GM23248 (cell line): ENCODE measurements around the gene KLB. TPM values are rescaled to one million over a fixed set of nuclear protein-coding genes. Genes with fewer than 3 reads are reported as not detected.
"Not testable (repeated sequence)": the region's sequence is repeated elsewhere in the genome, so short reads cannot be mapped to it uniquely, and the experiment has no call there.

Source experiments
- DNase-seq: peaks from one replicate; pipeline ENCODE4 v3.0.0-alpha.2; 2015
- H2AFZ ChIP-seq: fragments of 200-600 bp; sonication (generic); 2 replicates; pipeline ENCODE4 v1.6.1; 2016; ENCODE audit warnings: antibody characterized with exemption
- H3F3A ChIP-seq: fragments of 200-600 bp; sonication (generic); 2 replicates; pipeline ENCODE4 v1.6.1; 2016; ENCODE audit warnings: mild to moderate bottlenecking, antibody characterized with exemption, mixed run types; ENCODE audit not compliant: insufficient read depth
- H3K27ac ChIP-seq: fragments of 200-600 bp; sonication (generic); 2 replicates; pipeline ENCODE4 v1.5.1; 2016; ENCODE audit warnings: mild to moderate bottlenecking
- H3K27me3 ChIP-seq: fragments of 200-600 bp; sonication (generic); replicated peaks from 2 replicates; pipeline ENCODE4 v1.6.1; 2016; ENCODE audit warnings: mild to moderate bottlenecking; ENCODE audit not compliant: insufficient read depth
- H3K36me3 ChIP-seq: fragments of 200-600 bp; sonication (generic); 2 replicates; pipeline ENCODE4 v1.6.1; 2016; ENCODE audit warnings: low read depth, mild to moderate bottlenecking
- H3K4me1 ChIP-seq: fragments of 200-600 bp; sonication (generic); 2 replicates; pipeline ENCODE4 v1.6.1; 2016; ENCODE audit warnings: mild to moderate bottlenecking; ENCODE audit not compliant: insufficient read depth
- H3K4me2 ChIP-seq: fragments of 200-600 bp; sonication (generic); one replicate; pipeline ENCODE4 v1.6.1; 2016; ENCODE audit warnings: mild to moderate bottlenecking; ENCODE audit not compliant: unreplicated experiment
- H3K4me3 ChIP-seq: fragments of 200-600 bp; sonication (generic); 2 replicates; pipeline ENCODE4 v1.5.1; 2016; ENCODE audit warnings: mild to moderate bottlenecking
- H3K79me2 ChIP-seq: fragments of 200-600 bp; sonication (generic); 2 replicates; pipeline ENCODE4 v1.6.1; 2016; ENCODE audit warnings: mild to moderate bottlenecking; ENCODE audit not compliant: insufficient read depth
- H3K9ac ChIP-seq: fragments of 200-600 bp; sonication (generic); 2 replicates; pipeline ENCODE4 v1.6.1; 2016; ENCODE audit warnings: mild to moderate bottlenecking
- H3K9me2 ChIP-seq: fragments of 200-600 bp; sonication (generic); 2 replicates; pipeline ENCODE4 v1.6.1; 2016; ENCODE audit warnings: mixed run types, mild to moderate bottlenecking, moderate library complexity; ENCODE audit not compliant: insufficient read depth
- H3K9me3 ChIP-seq: fragments of 200-600 bp; sonication (generic); one replicate; pipeline ENCODE4 v1.6.1; 2017; ENCODE audit warnings: low read depth
- H4K20me1 ChIP-seq: fragments of 200-600 bp; sonication (generic); 2 replicates; pipeline ENCODE4 v1.6.0; 2016; ENCODE audit not compliant: insufficient read depth
- EZH2 ChIP-seq: fragments of 200-600 bp; sonication (generic); IDR thresholded peaks from 2 replicates; pipeline ENCODE4 v1.6.1; 2018; ENCODE audit warnings: antibody characterized with exemption, mild to moderate bottlenecking; ENCODE audit not compliant: insufficient read depth, poor library complexity, severe bottlenecking
- EZH2phosphoT487 ChIP-seq: fragments of 200-600 bp; sonication (generic); IDR thresholded peaks from 2 replicates; pipeline ENCODE4 v1.6.1; 2018; ENCODE audit warnings: antibody characterized with exemption, moderate library complexity, mild to moderate bottlenecking, low read depth; ENCODE audit not compliant: insufficient read depth
- WGBS, 2 experiments: methylation state at CpG; one replicate each; pipeline ENCODE4 v1.1.6; 2015 to 2017; ENCODE audit warnings: low lambda C conversion rate in 2 of 2, low coverage in 1 of 2; ENCODE audit errors: missing lambda C conversion rate in 2 of 2; 5-methylcytosine and 5-hydroxymethylcytosine counted together
- in situ Hi-C: fragments of 300-500 bp; cut with MboI; formaldehyde crosslinking; loops from 2 replicates; pipeline ENCODE4 v1.15.0; 2020
- polyA plus RNA-seq: library from polyadenylated mRNA; unstranded; fragments of >200 nt; fragmentation: Nextera tagmentation; extraction: Ambion mirVana; gene quantifications from 2 replicates; pipeline ENCODE4 v1.2.1, GENCODE V29; 2016
- total RNA-seq: library from RNA; depleted of rRNA; stranded (reverse); fragments of >200 nt; shearing (Covaris generic); gene quantifications from 2 replicates; pipeline ENCODE4 v1.2.3, GENCODE V29; 2014; rRNA removed

The KLB gene
- total RNA-seq, result not detected in 2 replicates
- polyA plus RNA-seq, result not detected in 2 replicates

- Histone ChIP-seq H4K20me1 (no peaks in the 10 kb centered on the region), H3K4me1 (peaks cover 8% of the 10 kb centered on the region; the same call in 1 of the 2 replicates), H3K4me2 (peak within 1 kb of the TSS; percentile 40), H3K9me3 (no peaks in the 10 kb centered on the region), H3K27ac (no peak within 1 kb of the TSS), H3K9me2 (no peaks in the 10 kb centered on the region), H3K27me3 (no peaks in the 10 kb centered on the region), H3K4me3 (peak within 1 kb of the TSS; percentile 44), H3K79me2 (no peaks in the 10 kb centered on the region), H3K9ac (no peak within 1 kb of the TSS; the same call in 1 of the 2 replicates), H2AFZ (peak within 1 kb of the TSS; percentile 64), H3K36me3 (no peaks in the 10 kb centered on the region), H3F3A (no peaks in the 10 kb centered on the region)
- in situ Hi-C loops, result no loop called here
- TF ChIP-seq EZH2phosphoT487, result no peak
- TF ChIP-seq EZH2, result no peak
- 6 to 7% methylated on average over 12 of the region's 12 CpGs for WGBS, 2 experiments
- DNase-seq, result peak; percentile 13
Measured at GRCh38 chr4:39406763-39407583, at the start of gene KLB. TSS of gene KLB (plus strand) at chr4:39406930. CDS start at chr4:39406950, 20 bp downstream.

- Histone ChIP-seq H3K79me2 (peaks cover 95% of the 10 kb centered on the region), H3K4me1 (peaks cover 14% of the 10 kb centered on the region)
- in situ Hi-C loops, result no loop called here
Measured at GRCh38 chr4:39357002-39357401, 49.7 kb upstream of the KLB start.

GRCh38 chr4:39360611-39361010 is 46.1 kb upstream of the KLB start:
- H3K4me2 ChIP-seq, H3K4me3 ChIP-seq, H3K9me2 ChIP-seq, H2AFZ ChIP-seq, H3K9ac ChIP-seq, H3F3A ChIP-seq, H3K27ac ChIP-seq, H3K27me3 ChIP-seq, H3K9me3 ChIP-seq, H3K36me3 ChIP-seq, in situ Hi-C loops, H4K20me1 ChIP-seq, DNase-seq: not testable (repeated sequence)
- peaks cover 100% of the 10 kb centered on the region for H3K79me2 ChIP-seq
- whole genome bisulfite sequencing, 2 experiments, result 97 to 100% methylated on average over 4 of the region's 4 CpGs
- H3K4me1 ChIP-seq, result peaks cover 13% of the 10 kb centered on the region; the same call in 1 of the 2 replicates

More at GRCh38 chr4:39357002-39357401, 49.7 kb upstream of the KLB start:
- Histone ChIP-seq H3K9ac (no peak overlapping the region), H3K4me3 (no peak overlapping the region), H3K36me3 (no peaks in the 10 kb centered on the region), H4K20me1 (no peaks in the 10 kb centered on the region), H3F3A (peaks cover 22% of the 10 kb centered on the region), H3K4me2 (no peak overlapping the region), H3K9me2 (no peaks in the 10 kb centered on the region), H3K27me3 (no peaks in the 10 kb centered on the region), H2AFZ (no peak overlapping the region), H3K27ac (no peak overlapping the region), H3K9me3 (no peaks in the 10 kb centered on the region)
- no peak for TF ChIP-seq EZH2phosphoT487
- DNase-seq, result no peak
- WGBS, 2 experiments, result 100% methylated on average over 1 of the region's 1 CpG

DNA sequence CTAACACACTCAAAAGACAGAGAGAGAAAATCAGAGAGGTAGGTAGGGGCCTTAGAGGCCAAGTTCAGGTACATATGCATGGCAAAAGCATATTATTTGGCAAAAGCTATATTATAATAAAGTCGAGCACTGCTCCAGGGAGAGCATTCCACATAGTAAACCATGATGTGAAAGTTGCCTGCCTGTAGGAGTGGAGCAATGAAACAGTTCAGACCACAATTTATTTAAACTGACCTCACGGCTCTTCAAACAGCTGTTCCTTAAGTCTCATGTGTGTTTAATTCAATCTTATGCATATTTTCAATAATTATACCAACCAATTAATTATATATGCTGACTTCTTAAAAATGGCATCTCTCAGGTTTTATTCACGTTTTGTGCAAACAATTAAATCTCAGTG is 43.9 kb upstream of the KLB start:
- no peak overlapping the region for H2AFZ ChIP-seq
- H3K9me3 ChIP-seq, result no peaks in the 10 kb centered on the region
- no peaks in the 10 kb centered on the region for H3F3A ChIP-seq
- in situ Hi-C loops, result no loop called here
- H3K4me3 ChIP-seq, result no peak overlapping the region
- H3K27ac ChIP-seq, result no peak overlapping the region
- H3K27me3 ChIP-seq, result no peaks in the 10 kb centered on the region
- no peak for TF ChIP-seq EZH2phosphoT487
- no peak for TF ChIP-seq EZH2
- no peaks in the 10 kb centered on the region for H4K20me1 ChIP-seq
- peaks cover 83% of the 10 kb centered on the region for H3K79me2 ChIP-seq
- H3K4me2 ChIP-seq, result no peak overlapping the region
- H3K4me1 ChIP-seq, result peaks cover 13% of the 10 kb centered on the region; the same call in 1 of the 2 replicates
- no peak for DNase-seq
- no peaks in the 10 kb centered on the region for H3K36me3 ChIP-seq
- WGBS, 2 experiments, result 51 to 53% methylated on average over 3 of the region's 3 CpGs
- H3K9ac ChIP-seq, result no peak overlapping the region
- no peaks in the 10 kb centered on the region for H3K9me2 ChIP-seq
